Brain microvascular endothelial cell (primary cell): ENCODE measurements around the gene UTS2B.
A peak's percentile ranks its signal among the peaks of the same experiment; 100 is the strongest.

Experiments used
- DNase-seq: peaks from one replicate; pipeline ENCODE4 v3.0.0-alpha.2; 2020
- H3K27ac ChIP-seq: fragments of 250-450 bp; sonication (Bioruptor Pico); 2 replicates; pipeline ENCODE4 v1.5.1; 2020; ENCODE audit warnings: mild to moderate bottlenecking, moderate library complexity
- H3K27me3 ChIP-seq: fragments of 250-450 bp; sonication (Bioruptor Pico); replicated peaks from 2 replicates; pipeline ENCODE4 v1.5.1; 2020; ENCODE audit warnings: mild to moderate bottlenecking
- H3K36me3 ChIP-seq: fragments of 250-450 bp; sonication (Bioruptor Pico); replicated peaks from 2 replicates; pipeline ENCODE4 v1.5.1; 2020; ENCODE audit warnings: mild to moderate bottlenecking
- H3K4me3 ChIP-seq: 2 replicates; pipeline ENCODE4 v1.5.1; 2011; ENCODE audit warnings: low read depth, mild to moderate bottlenecking, control low read depth, low read length, moderate library complexity
- in situ Hi-C: cut with HindIII; loops from 2 replicates; pipeline ENCODE4 v1.10.0; 2017; ENCODE audit warnings: low sequenced_read_pairs, low pct_ligation_motif_present
- TF ChIP-seq, protein P1 (sequence below): IDR thresholded peaks from 2 replicates; pipeline ENCODE4 v1.5.1; 2011; ENCODE audit warnings: low read depth, mild to moderate bottlenecking, moderate library complexity, low read length, control low read depth, inconsistent platforms; ENCODE audit errors: missing control alignments

The UTS2B gene

DNA sequence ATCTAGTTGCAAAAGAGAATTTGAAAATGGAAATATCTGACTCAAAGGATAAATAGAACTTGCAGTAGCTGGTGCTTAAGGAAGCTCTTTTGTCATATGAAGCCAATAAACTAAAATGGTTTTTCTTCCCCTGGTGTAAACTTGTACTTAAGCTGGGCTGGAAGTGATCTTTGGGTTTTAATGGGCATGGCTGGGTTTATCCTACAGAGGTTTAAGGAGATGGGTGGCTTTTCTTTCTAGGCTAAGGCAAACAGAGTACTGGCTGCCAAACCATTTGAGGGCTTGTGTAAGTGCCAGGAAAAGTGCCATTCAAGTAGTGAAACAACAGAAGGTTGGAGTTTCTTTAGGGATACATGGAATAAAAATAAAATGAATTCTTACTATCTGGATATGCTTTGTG is 12.1 kb upstream of the UTS2B start:
- Histone ChIP-seq H3K27me3 (no peaks in the 10 kb centered on the region), H3K4me3 (no peak overlapping the region), H3K27ac (no peak overlapping the region), H3K36me3 (no peaks in the 10 kb centered on the region)
- TF ChIP-seq, protein P1, sequence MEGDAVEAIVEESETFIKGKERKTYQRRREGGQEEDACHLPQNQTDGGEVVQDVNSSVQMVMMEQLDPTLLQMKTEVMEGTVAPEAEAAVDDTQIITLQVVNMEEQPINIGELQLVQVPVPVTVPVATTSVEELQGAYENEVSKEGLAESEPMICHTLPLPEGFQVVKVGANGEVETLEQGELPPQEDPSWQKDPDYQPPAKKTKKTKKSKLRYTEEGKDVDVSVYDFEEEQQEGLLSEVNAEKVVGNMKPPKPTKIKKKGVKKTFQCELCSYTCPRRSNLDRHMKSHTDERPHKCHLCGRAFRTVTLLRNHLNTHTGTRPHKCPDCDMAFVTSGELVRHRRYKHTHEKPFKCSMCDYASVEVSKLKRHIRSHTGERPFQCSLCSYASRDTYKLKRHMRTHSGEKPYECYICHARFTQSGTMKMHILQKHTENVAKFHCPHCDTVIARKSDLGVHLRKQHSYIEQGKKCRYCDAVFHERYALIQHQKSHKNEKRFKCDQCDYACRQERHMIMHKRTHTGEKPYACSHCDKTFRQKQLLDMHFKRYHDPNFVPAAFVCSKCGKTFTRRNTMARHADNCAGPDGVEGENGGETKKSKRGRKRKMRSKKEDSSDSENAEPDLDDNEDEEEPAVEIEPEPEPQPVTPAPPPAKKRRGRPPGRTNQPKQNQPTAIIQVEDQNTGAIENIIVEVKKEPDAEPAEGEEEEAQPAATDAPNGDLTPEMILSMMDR = no peak
- in situ Hi-C loops = no loop called here
- no peak for DNase-seq

DNA sequence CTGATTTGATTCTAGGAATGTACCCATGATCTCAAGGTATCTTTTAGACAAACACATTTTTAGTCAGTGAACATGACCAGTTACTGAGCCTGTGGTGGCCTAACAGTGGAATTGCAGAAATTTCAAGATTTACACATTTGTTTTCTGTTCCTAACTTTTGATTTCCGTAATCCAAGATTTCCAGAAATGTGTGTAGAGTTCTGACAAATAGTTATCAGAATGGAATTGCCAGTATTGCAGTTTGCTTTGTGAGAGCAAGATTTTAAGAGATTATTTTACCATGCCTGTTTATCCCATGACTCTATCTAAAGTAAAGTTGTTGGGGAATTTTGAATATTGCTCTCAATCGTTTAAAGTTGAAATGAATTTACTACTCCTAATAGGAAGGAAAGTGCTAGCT is 11.7 kb upstream of the UTS2B start:
- TF ChIP-seq, protein P1 = no peak
- no peak overlapping the region for H3K27ac ChIP-seq

DNA sequence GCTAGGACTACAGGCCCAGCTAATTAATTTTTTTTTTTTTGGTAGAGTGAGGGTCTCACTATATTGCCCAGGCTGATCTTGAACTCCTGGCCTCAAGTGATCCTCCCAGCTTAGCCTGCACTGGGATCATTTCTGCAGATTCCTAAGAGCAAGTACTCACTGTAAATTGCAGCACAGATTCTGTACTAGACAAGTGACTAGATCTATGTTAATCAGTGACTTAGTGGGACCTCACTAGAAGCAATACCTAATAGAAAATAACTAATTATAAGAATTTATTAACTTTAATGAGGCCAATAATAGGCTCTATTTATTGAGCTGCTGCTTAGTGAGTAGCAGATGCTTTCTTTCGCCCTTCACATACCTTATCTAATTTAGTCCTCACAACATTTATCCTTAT is 10.6 kb upstream of the UTS2B start:
- in situ Hi-C loops = no loop called here
- TF ChIP-seq, protein P1 = no peak
- Histone ChIP-seq H3K4me3 (no peak overlapping the region), H3K36me3 (no peaks in the 10 kb centered on the region), H3K27me3 (no peaks in the 10 kb centered on the region), H3K27ac (no peak overlapping the region)
- DNase-seq = no peak

More for the DNA sequence above, 11.7 kb upstream of the UTS2B start:
- H3K4me3 ChIP-seq = no peak overlapping the region
- DNase-seq = no peak
- in situ Hi-C loops = no loop called here
- H3K36me3 ChIP-seq = no peaks in the 10 kb centered on the region
- no peaks in the 10 kb centered on the region for H3K27me3 ChIP-seq

DNA sequence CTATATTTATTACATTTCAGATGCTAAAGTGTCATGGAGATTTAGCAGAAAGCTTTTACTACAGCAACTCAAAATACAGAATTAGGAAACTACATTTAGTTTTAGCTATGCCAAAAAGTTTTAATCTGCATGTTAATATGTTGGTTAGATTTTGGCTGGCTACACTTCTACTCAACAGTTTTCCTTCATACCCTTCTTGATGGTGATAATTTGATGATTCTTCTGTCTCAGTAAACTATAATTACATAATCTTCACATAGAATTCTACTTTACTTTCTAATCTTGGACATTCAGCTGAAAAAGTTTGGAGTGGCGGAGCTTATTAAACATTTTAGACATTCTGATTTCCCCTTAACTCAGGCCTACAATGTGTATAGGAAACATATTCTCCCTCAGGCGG is 10.0 kb upstream of the UTS2B start:
- Histone ChIP-seq H3K27me3 (no peaks in the 10 kb centered on the region), H3K36me3 (no peaks in the 10 kb centered on the region), H3K27ac (no peak overlapping the region), H3K4me3 (no peak overlapping the region)
- TF ChIP-seq, protein P1 = no peak
- in situ Hi-C loops = no loop called here
- DNase-seq = no peak

DNA sequence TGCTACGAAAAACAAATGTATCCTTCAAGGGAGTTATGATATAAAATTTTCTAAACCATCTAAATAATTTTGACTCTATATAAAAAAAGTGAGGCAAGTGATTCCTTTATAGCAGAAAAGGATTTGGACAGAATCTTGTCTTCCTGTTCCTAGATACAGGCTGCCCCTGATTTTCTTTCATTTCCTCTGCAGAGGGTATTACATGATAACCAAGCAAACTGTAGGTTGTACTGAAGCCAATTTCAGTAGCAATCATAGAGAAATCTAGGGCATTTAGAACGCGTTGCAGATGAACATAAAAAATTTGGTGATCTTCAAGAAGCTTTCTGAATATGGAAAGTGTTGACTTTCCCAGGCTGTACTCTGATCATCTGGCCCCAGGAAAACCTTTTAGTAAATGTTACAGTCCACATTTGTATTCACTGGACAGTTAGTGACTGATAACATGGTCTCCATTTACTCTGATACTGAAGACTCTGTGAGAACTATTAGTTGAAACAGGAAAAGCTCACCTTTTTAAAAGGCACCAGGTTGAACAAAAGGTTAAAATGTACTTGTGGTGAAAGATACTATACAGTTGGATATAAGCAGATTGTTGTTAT is 9.1 kb upstream of the UTS2B start:
- no peak for DNase-seq

DNA sequence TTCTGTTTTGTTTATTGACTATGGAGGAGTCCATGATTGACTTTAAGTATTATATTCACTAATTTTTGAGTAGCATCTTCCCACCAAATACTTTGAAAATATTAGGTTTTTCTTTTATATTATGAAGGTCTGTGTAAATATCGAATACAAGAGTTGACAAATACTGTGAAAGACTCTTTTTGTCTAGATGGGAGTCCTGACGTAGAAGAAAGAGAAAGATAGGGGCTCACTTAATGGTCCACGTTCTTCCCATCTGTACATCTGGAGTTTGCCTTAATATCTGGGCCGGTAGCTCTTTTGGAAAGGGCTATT is 7.8 kb upstream of the UTS2B start:
- no peaks in the 10 kb centered on the region for H3K36me3 ChIP-seq
- in situ Hi-C loops = no loop called here
- no peaks in the 10 kb centered on the region for H3K27me3 ChIP-seq
- TF ChIP-seq, protein P1 = no peak
- DNase-seq = no peak
- peak overlapping the region; percentile 78 for H3K27ac ChIP-seq
- H3K4me3 ChIP-seq = no peak overlapping the region

More for the DNA sequence above, 9.1 kb upstream of the UTS2B start:
- in situ Hi-C loops = no loop called here
- H3K27me3 ChIP-seq = no peaks in the 10 kb centered on the region
- H3K4me3 ChIP-seq = no peak overlapping the region
- H3K27ac ChIP-seq = no peak overlapping the region
- TF ChIP-seq, protein P1 = no peak
- H3K36me3 ChIP-seq = no peaks in the 10 kb centered on the region
